Endothelial cell (in vitro differentiated cells): ENCODE results near the gene AFAP1L2. TPM values are rescaled to one million over a fixed set of nuclear protein-coding genes. Genes with fewer than 3 reads are reported as not detected.

Source experiments
- DNase-seq: peaks from one replicate; pipeline ENCODE4 v3.0.0; 2021; ENCODE audit warnings: low spot score
- H3K27ac Mint-ChIP-seq: one replicate; pipeline ENCODE4 v1.8.0; 2021; ENCODE audit warnings: mixed read lengths, inconsistent platforms; ENCODE audit not compliant: unreplicated experiment
- H3K27me3 Mint-ChIP-seq: one replicate; pipeline ENCODE4 v1.8.0; 2021; ENCODE audit warnings: mild to moderate bottlenecking, moderate library complexity, mixed read lengths, inconsistent platforms; ENCODE audit not compliant: unreplicated experiment
- H3K36me3 Mint-ChIP-seq: one replicate; pipeline ENCODE4 v1.8.0; 2021; ENCODE audit warnings: mild to moderate bottlenecking, low read depth, mixed read lengths, inconsistent platforms; ENCODE audit not compliant: unreplicated experiment
- H3K4me1 Mint-ChIP-seq: one replicate; pipeline ENCODE4 v1.8.0; 2021; ENCODE audit warnings: mild to moderate bottlenecking, mixed read lengths, inconsistent platforms; ENCODE audit not compliant: unreplicated experiment
- H3K4me3 Mint-ChIP-seq: one replicate; pipeline ENCODE4 v1.8.0; 2021; ENCODE audit warnings: mild to moderate bottlenecking, mixed read lengths, inconsistent platforms; ENCODE audit not compliant: unreplicated experiment
- H3K9me3 Mint-ChIP-seq: one replicate; pipeline ENCODE4 v1.8.0; 2021; ENCODE audit warnings: mixed read lengths, inconsistent platforms; ENCODE audit not compliant: unreplicated experiment
- total RNA-seq: library from RNA; stranded (reverse); fragmentation: NEBNext Ultra II Directional; extraction: Animal tissue kit (Norgen Biotek cat#: 25700); gene quantifications from one replicate; pipeline ENCODE4 v1.2.1, GENCODE V29; 2021; ENCODE audit not compliant: unreplicated experiment
- TF ChIP-seq, protein P1 (sequence below): fragments of 200-600 bp; sonication (generic); IDR thresholded peaks from one replicate; pipeline ENCODE4 v1.5.0; 2021; ENCODE audit warnings: antibody characterized with exemption; ENCODE audit not compliant: unreplicated experiment

AFAP1L2 gene
- total RNA-seq, 1 donor from 2014 or later, result 0.77 TPM

DNA sequence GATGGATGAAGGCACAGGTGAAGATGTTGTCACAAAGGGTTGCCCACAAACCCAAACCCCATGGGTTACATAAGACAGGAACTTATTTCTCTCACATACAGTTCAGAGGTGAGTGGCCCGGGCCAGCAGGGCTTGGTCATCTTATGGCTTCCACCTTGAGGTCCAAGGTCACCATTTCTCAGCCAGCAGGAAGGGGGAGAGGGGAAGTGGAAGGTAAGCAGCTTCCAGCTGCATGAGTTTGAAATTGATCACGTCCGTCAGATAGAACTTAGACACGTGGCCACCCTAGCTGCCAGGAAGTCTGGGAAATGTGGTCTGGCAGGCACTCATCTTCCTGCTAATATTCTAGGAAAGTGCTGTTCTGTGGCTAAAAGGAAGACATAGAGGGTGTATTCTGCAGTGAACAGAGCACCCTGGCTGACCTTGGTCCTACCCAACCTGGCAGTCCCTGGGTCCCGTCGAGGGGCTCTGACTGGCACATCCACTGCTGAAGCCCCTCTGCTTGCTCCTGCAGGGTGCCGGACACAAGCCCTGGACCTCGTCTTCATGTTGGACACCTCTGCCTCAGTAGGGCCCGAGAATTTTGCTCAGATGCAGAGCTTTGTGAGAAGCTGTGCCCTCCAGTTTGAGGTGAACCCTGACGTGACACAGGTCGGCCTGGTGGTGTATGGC is 115.7 kb downstream of the AFAP1L2 start:
- H3K9me3 Mint-ChIP-seq, result no peaks in the 10 kb centered on the region
- H3K4me1 Mint-ChIP-seq, result peaks cover 6% of the 10 kb centered on the region
- TF ChIP-seq, protein P1, sequence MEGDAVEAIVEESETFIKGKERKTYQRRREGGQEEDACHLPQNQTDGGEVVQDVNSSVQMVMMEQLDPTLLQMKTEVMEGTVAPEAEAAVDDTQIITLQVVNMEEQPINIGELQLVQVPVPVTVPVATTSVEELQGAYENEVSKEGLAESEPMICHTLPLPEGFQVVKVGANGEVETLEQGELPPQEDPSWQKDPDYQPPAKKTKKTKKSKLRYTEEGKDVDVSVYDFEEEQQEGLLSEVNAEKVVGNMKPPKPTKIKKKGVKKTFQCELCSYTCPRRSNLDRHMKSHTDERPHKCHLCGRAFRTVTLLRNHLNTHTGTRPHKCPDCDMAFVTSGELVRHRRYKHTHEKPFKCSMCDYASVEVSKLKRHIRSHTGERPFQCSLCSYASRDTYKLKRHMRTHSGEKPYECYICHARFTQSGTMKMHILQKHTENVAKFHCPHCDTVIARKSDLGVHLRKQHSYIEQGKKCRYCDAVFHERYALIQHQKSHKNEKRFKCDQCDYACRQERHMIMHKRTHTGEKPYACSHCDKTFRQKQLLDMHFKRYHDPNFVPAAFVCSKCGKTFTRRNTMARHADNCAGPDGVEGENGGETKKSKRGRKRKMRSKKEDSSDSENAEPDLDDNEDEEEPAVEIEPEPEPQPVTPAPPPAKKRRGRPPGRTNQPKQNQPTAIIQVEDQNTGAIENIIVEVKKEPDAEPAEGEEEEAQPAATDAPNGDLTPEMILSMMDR, result no peak
- H3K4me3 Mint-ChIP-seq, result no peak overlapping the region
- DNase-seq, result no peak
- H3K36me3 Mint-ChIP-seq, result peaks cover 5% of the 10 kb centered on the region
- peaks cover 5% of the 10 kb centered on the region for H3K27me3 Mint-ChIP-seq
- H3K27ac Mint-ChIP-seq, result no peak overlapping the region

DNA sequence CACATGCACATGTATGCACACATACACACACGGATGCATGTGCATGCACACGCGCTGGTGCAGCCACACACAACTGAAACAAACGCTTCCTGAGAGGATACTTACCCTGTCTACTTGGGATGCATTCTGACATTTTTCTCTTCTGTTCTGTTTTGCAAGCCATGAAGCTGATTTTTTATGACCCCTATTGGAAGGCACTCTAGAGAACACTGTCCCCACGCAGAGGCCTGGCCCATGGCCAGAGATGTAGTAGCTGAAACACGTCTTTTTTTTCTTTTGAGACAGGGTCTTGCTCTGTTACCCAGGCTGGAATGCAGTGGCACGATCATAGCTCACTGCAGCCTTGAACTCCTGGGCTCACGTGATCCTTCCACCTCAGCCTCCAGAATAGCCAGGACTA is 117.4 kb downstream of the AFAP1L2 start:
- Mint-ChIP-seq H3K36me3 (peaks cover 5% of the 10 kb centered on the region), H3K4me3 (no peak overlapping the region), H3K4me1 (peaks cover 6% of the 10 kb centered on the region), H3K27me3 (peaks cover 5% of the 10 kb centered on the region), H3K9me3 (no peaks in the 10 kb centered on the region), H3K27ac (no peak overlapping the region)
- TF ChIP-seq, protein P1, result no peak
- DNase-seq, result no peak

DNA sequence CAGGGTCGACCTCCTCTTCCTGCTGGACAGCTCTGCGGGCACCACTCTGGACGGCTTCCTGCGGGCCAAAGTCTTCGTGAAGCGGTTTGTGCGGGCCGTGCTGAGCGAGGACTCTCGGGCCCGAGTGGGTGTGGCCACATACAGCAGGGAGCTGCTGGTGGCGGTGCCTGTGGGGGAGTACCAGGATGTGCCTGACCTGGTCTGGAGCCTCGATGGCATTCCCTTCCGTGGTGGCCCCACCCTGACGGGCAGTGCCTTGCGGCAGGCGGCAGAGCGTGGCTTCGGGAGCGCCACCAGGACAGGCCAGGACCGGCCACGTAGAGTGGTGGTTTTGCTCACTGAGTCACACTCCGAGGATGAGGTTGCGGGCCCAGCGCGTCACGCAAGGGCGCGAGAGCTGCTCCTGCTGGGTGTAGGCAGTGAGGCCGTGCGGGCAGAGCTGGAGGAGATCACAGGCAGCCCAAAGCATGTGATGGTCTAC is 118.3 kb downstream of the AFAP1L2 start:
- no peak overlapping the region for H3K27ac Mint-ChIP-seq
- TF ChIP-seq, protein P1, result no peak
- H3K9me3 Mint-ChIP-seq, result no peaks in the 10 kb centered on the region
- H3K36me3 Mint-ChIP-seq, result peaks cover 5% of the 10 kb centered on the region
- H3K27me3 Mint-ChIP-seq, result peaks cover 5% of the 10 kb centered on the region
- no peak for DNase-seq
- H3K4me3 Mint-ChIP-seq, result no peak overlapping the region
- H3K4me1 Mint-ChIP-seq, result peaks cover 6% of the 10 kb centered on the region

DNA sequence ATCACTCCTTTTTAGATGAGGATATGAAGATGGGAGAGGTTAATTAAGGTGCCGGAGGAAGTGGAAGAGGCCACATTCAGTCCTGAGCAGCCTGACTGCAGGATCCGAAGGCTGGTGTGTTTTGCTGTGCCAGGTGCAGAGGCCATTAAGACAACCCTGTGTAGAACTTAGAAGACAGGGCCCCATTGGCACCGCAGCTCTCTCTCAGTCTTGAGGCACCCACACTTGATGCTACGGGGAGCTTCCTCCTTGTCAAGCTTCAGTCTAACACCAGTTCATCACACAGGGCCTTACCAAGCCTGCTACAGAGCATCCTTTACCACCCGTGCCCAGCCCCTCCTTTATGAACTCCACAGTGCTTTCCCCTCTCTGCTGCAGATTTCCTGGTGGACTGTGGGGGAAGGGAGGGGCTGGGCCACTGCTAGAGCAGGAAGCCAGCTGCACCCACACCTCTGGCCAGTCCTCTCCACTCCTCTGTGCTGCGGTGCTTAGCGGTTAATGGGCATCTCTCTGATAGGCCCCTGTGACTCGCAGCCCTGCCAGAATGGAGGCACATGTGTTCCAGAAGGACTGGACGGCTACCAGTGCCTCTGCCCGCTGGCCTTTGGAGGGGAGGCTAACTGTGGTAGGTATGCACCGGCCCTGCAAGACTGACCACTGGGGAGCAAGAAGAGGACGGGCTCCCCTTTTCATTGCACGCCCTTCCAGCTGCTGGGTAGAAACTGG is 119.8 kb downstream of the AFAP1L2 start:
- H3K27ac Mint-ChIP-seq, result no peak overlapping the region
- TF ChIP-seq, protein P1, result no peak
- peaks cover 6% of the 10 kb centered on the region for H3K4me1 Mint-ChIP-seq
- H3K4me3 Mint-ChIP-seq, result no peak overlapping the region
- H3K36me3 Mint-ChIP-seq, result no peaks in the 10 kb centered on the region
- peaks cover 5% of the 10 kb centered on the region for H3K27me3 Mint-ChIP-seq
- no peak for DNase-seq
- H3K9me3 Mint-ChIP-seq, result no peaks in the 10 kb centered on the region
